GM23338 (cell line): ENCODE results near the gene SAMD8. TPM values are rescaled to one million over a fixed set of nuclear protein-coding genes. Genes with fewer than 3 reads are reported as not detected.

Experiments
- ATAC-seq: fragments of 200-7000 bp; cut with Tn5 transposase; 3 replicates; pipeline ENCODE4 v1.9.1; 2020
- DNase-seq: peaks from one replicate; pipeline ENCODE4 v3.0.0-alpha.2; 2015; ENCODE audit warnings: low spot score
- H2AFZ ChIP-seq: fragments of 200-600 bp; sonication (generic); 2 replicates; pipeline ENCODE4 v1.8.0; 2016; ENCODE audit warnings: antibody characterized with exemption, mild to moderate bottlenecking, moderate library complexity
- H3F3A ChIP-seq: fragments of 200-600 bp; sonication (generic); replicated peaks from 2 replicates; pipeline ENCODE4 v1.8.0; 2017; ENCODE audit warnings: antibody characterized with exemption, mixed run types, low read depth
- H3K27ac ChIP-seq: fragments of 200-600 bp; sonication (generic); 2 replicates; pipeline ENCODE4 v1.6.1; 2016; ENCODE audit warnings: low read depth
- H3K27me3 ChIP-seq: fragments of 200-600 bp; sonication (generic); 2 replicates; pipeline ENCODE4 v1.8.0; 2016; ENCODE audit warnings: mild to moderate bottlenecking, mixed run types, moderate library complexity; ENCODE audit not compliant: insufficient read depth
- H3K36me3 ChIP-seq: fragments of 200-600 bp; sonication (generic); 2 replicates; pipeline ENCODE4 v1.8.0; 2016; ENCODE audit warnings: mild to moderate bottlenecking; ENCODE audit not compliant: insufficient read depth
- H3K4me1 ChIP-seq: fragments of 200-600 bp; sonication (generic); 2 replicates; pipeline ENCODE4 v1.8.0; 2016; ENCODE audit warnings: mild to moderate bottlenecking, moderate library complexity; ENCODE audit not compliant: insufficient read depth
- H3K4me2 ChIP-seq: fragments of 200-600 bp; sonication (generic); 2 replicates; pipeline ENCODE4 v1.7.1; 2017; ENCODE audit warnings: mixed run types
- H3K4me3 ChIP-seq: fragments of 200-600 bp; sonication (generic); 2 replicates; pipeline ENCODE4 v1.6.1; 2016; ENCODE audit warnings: mixed run types
- H3K79me2 ChIP-seq: fragments of 200-600 bp; sonication (generic); replicated peaks from 2 replicates; pipeline ENCODE4 v1.8.0; 2017; ENCODE audit warnings: mild to moderate bottlenecking; ENCODE audit not compliant: insufficient read depth
- H3K9me2 ChIP-seq: fragments of 200-600 bp; sonication (generic); 2 replicates; pipeline ENCODE4 v1.8.0; 2017; ENCODE audit not compliant: insufficient read depth
- H4K20me1 ChIP-seq: fragments of 200-600 bp; sonication (generic); replicated peaks from 2 replicates; pipeline ENCODE4 v1.8.0; 2017; ENCODE audit warnings: mild to moderate bottlenecking; ENCODE audit not compliant: insufficient read depth
- H3K27ac Mint-ChIP-seq: 2 replicates; pipeline ENCODE4 v1.8.0; 2020; ENCODE audit warnings: inconsistent platforms, mild to moderate bottlenecking, moderate library complexity, mixed read lengths
- H3K27me3 Mint-ChIP-seq: 3 replicates; pipeline ENCODE4 v1.8.0; 2022; ENCODE audit warnings: low read depth, mild to moderate bottlenecking, moderate library complexity, mixed read lengths, inconsistent platforms; ENCODE audit not compliant: insufficient read depth, poor library complexity
- H3K36me3 Mint-ChIP-seq: 3 replicates; pipeline ENCODE4 v1.8.0; 2021; ENCODE audit warnings: low read depth, mild to moderate bottlenecking, inconsistent platforms, moderate library complexity, mixed read lengths
- H3K4me1 Mint-ChIP-seq: 3 replicates; pipeline ENCODE4 v1.8.0; 2020; ENCODE audit warnings: mild to moderate bottlenecking, inconsistent platforms, mixed read lengths
- H3K4me3 Mint-ChIP-seq: 3 replicates; pipeline ENCODE4 v1.8.0; 2021; ENCODE audit warnings: moderate library complexity, mild to moderate bottlenecking, inconsistent platforms, mixed read lengths
- H3K9me3 Mint-ChIP-seq: 3 replicates; pipeline ENCODE4 v1.8.0; 2020; ENCODE audit warnings: moderate library complexity, mild to moderate bottlenecking, inconsistent platforms, mixed read lengths
- CREB1 ChIP-seq: fragments of 250-450 bp; sonication (Bioruptor Pico); IDR thresholded peaks from 2 replicates; pipeline ENCODE4 v1.5.0; 2020; ENCODE audit warnings: low read depth, mild to moderate bottlenecking, moderate library complexity
- EZH2 ChIP-seq: fragments of 200-600 bp; sonication (generic); IDR thresholded peaks from one replicate; pipeline ENCODE4 v1.8.0; 2017; ENCODE audit warnings: antibody characterized with exemption, mild to moderate bottlenecking, low read depth; ENCODE audit not compliant: unreplicated experiment
- EZH2phosphoT487 ChIP-seq: fragments of 200-600 bp; sonication (generic); IDR thresholded peaks from one replicate; pipeline ENCODE4 v1.8.1; 2018; ENCODE audit warnings: antibody characterized with exemption; ENCODE audit not compliant: unreplicated experiment
- JUNB ChIP-seq: IDR thresholded peaks from one replicate; pipeline ENCODE4 v1.6.1; 2016; ENCODE audit warnings: antibody characterized with exemption; ENCODE audit not compliant: unreplicated experiment
- NANOG ChIP-seq: IDR thresholded peaks from 2 replicates; pipeline ENCODE4 v1.6.1; 2016; ENCODE audit warnings: antibody characterized with exemption, borderline replicate concordance
- POLR2AphosphoS5 ChIP-seq: IDR thresholded peaks from 2 replicates; pipeline ENCODE4 v1.6.1; 2016; ENCODE audit warnings: antibody characterized with exemption, low read depth
- STAT1 ChIP-seq: IDR thresholded peaks from one replicate; pipeline ENCODE4 v1.6.1; 2016; ENCODE audit warnings: antibody characterized with exemption; ENCODE audit not compliant: unreplicated experiment
- ZNF114 ChIP-seq: fragments of 250-450 bp; sonication (Bioruptor Pico); IDR thresholded peaks from 2 replicates; pipeline ENCODE4 v1.5.0; 2020; ENCODE audit warnings: mild to moderate bottlenecking, moderate library complexity
- ZNF331 ChIP-seq: fragments of 250-450 bp; sonication (Bioruptor Pico); IDR thresholded peaks from 2 replicates; pipeline ENCODE4 v1.5.0; 2020; ENCODE audit warnings: low read depth, mild to moderate bottlenecking, moderate library complexity
- polyA plus RNA-seq: library from polyadenylated mRNA; unstranded; fragments of >200 nt; fragmentation: Nextera tagmentation; extraction: Ambion mirVana; gene quantifications from 2 replicates; pipeline ENCODE4 v1.2.1, GENCODE V29; 2016
- total RNA-seq: library from RNA; depleted of rRNA; stranded (reverse); fragments of >200 nt; shearing (Covaris generic); gene quantifications from 2 replicates; pipeline ENCODE4 v1.2.3, GENCODE V29; 2014
- TF ChIP-seq, protein P1 (sequence below): IDR thresholded peaks from 2 replicates; pipeline ENCODE4 v1.6.1; 2016; ENCODE audit warnings: antibody characterized with exemption
- TF ChIP-seq, protein P2 (sequence below): IDR thresholded peaks from one replicate; pipeline ENCODE4 v1.6.1; 2018; ENCODE audit warnings: antibody characterized with exemption; ENCODE audit not compliant: unreplicated experiment
- TF ChIP-seq, protein P3 (sequence below): fragments of 250-450 bp; sonication (Bioruptor Pico); IDR thresholded peaks from 2 replicates; pipeline ENCODE4 v1.5.0; 2020; ENCODE audit warnings: mild to moderate bottlenecking, moderate library complexity

SAMD8 gene
- total and polyA plus RNA-seq, 2 experiments from 2014 or later = 7.8 to 28.4 TPM

GRCh38 chr10:75089634-75090033 lies 21.8 kb upstream of the SAMD8 start:
- Histone ChIP-seq H2AFZ (no peak overlapping the region), H3K4me3 (no peak overlapping the region), H3F3A (no peaks in the 10 kb centered on the region), H4K20me1 (no peaks in the 10 kb centered on the region), H3K9me2 (no peaks in the 10 kb centered on the region), H3K79me2 (no peaks in the 10 kb centered on the region), H3K4me2 (no peak overlapping the region), H3K4me1 (peaks cover 15% of the 10 kb centered on the region; the same call in 1 of the 2 replicates), H3K27me3 (no peaks in the 10 kb centered on the region), H3K36me3 (no peaks in the 10 kb centered on the region), H3K27ac (no peak overlapping the region)
- Mint-ChIP-seq H3K4me1 (peaks cover 26% of the 10 kb centered on the region), H3K9me3 (no peaks in the 10 kb centered on the region; the same call in 2 of the 3 replicates), H3K27me3 (peaks cover 7% of the 10 kb centered on the region), H3K4me3 (no peak overlapping the region), H3K27ac (no peak overlapping the region), H3K36me3 (no peaks in the 10 kb centered on the region)
- ATAC-seq (no peak), DNase-seq (no peak)
- no peak for TF ChIP-seq STAT1
- TF ChIP-seq EZH2phosphoT487 = no peak

GRCh38 chr10:75091146-75091545 lies 20.3 kb upstream of the SAMD8 start:
- Mint-ChIP-seq H3K4me1 (peaks cover 20% of the 10 kb centered on the region), H3K4me3 (no peak overlapping the region)

More at GRCh38 chr10:75091146-75091545, 20.3 kb upstream of the SAMD8 start:
- Mint-ChIP-seq H3K27ac (no peak overlapping the region), H3K36me3 (no peaks in the 10 kb centered on the region), H3K27me3 (peaks cover 7% of the 10 kb centered on the region), H3K9me3 (no peaks in the 10 kb centered on the region; the same call in 2 of the 3 replicates)
- no peak for DNase-seq
- Histone ChIP-seq H3K9me2 (no peaks in the 10 kb centered on the region), H3K4me3 (no peak overlapping the region), H3K27me3 (no peaks in the 10 kb centered on the region), H4K20me1 (no peaks in the 10 kb centered on the region), H3F3A (no peaks in the 10 kb centered on the region), H3K27ac (no peak overlapping the region), H3K4me1 (peaks cover 12% of the 10 kb centered on the region; the same call in 1 of the 2 replicates), H3K79me2 (no peaks in the 10 kb centered on the region), H3K4me2 (no peak overlapping the region), H2AFZ (0 out of 2 replicates have a peak overlapping the region, but pooled peaks have one; percentile 28), H3K36me3 (no peaks in the 10 kb centered on the region)
- no peak for TF ChIP-seq ZNF114 (CRISPR knock-in tag)
- TF ChIP-seq STAT1 = no peak
- no peak for TF ChIP-seq EZH2phosphoT487
- no peak for TF ChIP-seq NANOG
- TF ChIP-seq, protein P1, sequence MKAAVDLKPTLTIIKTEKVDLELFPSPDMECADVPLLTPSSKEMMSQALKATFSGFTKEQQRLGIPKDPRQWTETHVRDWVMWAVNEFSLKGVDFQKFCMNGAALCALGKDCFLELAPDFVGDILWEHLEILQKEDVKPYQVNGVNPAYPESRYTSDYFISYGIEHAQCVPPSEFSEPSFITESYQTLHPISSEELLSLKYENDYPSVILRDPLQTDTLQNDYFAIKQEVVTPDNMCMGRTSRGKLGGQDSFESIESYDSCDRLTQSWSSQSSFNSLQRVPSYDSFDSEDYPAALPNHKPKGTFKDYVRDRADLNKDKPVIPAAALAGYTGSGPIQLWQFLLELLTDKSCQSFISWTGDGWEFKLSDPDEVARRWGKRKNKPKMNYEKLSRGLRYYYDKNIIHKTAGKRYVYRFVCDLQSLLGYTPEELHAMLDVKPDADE = no peak
- TF ChIP-seq CREB1 (CRISPR knock-in tag) = no peak
- TF ChIP-seq, protein P2, sequence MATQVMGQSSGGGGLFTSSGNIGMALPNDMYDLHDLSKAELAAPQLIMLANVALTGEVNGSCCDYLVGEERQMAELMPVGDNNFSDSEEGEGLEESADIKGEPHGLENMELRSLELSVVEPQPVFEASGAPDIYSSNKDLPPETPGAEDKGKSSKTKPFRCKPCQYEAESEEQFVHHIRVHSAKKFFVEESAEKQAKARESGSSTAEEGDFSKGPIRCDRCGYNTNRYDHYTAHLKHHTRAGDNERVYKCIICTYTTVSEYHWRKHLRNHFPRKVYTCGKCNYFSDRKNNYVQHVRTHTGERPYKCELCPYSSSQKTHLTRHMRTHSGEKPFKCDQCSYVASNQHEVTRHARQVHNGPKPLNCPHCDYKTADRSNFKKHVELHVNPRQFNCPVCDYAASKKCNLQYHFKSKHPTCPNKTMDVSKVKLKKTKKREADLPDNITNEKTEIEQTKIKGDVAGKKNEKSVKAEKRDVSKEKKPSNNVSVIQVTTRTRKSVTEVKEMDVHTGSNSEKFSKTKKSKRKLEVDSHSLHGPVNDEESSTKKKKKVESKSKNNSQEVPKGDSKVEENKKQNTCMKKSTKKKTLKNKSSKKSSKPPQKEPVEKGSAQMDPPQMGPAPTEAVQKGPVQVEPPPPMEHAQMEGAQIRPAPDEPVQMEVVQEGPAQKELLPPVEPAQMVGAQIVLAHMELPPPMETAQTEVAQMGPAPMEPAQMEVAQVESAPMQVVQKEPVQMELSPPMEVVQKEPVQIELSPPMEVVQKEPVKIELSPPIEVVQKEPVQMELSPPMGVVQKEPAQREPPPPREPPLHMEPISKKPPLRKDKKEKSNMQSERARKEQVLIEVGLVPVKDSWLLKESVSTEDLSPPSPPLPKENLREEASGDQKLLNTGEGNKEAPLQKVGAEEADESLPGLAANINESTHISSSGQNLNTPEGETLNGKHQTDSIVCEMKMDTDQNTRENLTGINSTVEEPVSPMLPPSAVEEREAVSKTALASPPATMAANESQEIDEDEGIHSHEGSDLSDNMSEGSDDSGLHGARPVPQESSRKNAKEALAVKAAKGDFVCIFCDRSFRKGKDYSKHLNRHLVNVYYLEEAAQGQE = no peak
- TF ChIP-seq ZNF331 (CRISPR knock-in tag) = no peak
- no peak for TF ChIP-seq POLR2AphosphoS5
- TF ChIP-seq EZH2 = no peak
- no peak for TF ChIP-seq JUNB
- TF ChIP-seq, protein P3, sequence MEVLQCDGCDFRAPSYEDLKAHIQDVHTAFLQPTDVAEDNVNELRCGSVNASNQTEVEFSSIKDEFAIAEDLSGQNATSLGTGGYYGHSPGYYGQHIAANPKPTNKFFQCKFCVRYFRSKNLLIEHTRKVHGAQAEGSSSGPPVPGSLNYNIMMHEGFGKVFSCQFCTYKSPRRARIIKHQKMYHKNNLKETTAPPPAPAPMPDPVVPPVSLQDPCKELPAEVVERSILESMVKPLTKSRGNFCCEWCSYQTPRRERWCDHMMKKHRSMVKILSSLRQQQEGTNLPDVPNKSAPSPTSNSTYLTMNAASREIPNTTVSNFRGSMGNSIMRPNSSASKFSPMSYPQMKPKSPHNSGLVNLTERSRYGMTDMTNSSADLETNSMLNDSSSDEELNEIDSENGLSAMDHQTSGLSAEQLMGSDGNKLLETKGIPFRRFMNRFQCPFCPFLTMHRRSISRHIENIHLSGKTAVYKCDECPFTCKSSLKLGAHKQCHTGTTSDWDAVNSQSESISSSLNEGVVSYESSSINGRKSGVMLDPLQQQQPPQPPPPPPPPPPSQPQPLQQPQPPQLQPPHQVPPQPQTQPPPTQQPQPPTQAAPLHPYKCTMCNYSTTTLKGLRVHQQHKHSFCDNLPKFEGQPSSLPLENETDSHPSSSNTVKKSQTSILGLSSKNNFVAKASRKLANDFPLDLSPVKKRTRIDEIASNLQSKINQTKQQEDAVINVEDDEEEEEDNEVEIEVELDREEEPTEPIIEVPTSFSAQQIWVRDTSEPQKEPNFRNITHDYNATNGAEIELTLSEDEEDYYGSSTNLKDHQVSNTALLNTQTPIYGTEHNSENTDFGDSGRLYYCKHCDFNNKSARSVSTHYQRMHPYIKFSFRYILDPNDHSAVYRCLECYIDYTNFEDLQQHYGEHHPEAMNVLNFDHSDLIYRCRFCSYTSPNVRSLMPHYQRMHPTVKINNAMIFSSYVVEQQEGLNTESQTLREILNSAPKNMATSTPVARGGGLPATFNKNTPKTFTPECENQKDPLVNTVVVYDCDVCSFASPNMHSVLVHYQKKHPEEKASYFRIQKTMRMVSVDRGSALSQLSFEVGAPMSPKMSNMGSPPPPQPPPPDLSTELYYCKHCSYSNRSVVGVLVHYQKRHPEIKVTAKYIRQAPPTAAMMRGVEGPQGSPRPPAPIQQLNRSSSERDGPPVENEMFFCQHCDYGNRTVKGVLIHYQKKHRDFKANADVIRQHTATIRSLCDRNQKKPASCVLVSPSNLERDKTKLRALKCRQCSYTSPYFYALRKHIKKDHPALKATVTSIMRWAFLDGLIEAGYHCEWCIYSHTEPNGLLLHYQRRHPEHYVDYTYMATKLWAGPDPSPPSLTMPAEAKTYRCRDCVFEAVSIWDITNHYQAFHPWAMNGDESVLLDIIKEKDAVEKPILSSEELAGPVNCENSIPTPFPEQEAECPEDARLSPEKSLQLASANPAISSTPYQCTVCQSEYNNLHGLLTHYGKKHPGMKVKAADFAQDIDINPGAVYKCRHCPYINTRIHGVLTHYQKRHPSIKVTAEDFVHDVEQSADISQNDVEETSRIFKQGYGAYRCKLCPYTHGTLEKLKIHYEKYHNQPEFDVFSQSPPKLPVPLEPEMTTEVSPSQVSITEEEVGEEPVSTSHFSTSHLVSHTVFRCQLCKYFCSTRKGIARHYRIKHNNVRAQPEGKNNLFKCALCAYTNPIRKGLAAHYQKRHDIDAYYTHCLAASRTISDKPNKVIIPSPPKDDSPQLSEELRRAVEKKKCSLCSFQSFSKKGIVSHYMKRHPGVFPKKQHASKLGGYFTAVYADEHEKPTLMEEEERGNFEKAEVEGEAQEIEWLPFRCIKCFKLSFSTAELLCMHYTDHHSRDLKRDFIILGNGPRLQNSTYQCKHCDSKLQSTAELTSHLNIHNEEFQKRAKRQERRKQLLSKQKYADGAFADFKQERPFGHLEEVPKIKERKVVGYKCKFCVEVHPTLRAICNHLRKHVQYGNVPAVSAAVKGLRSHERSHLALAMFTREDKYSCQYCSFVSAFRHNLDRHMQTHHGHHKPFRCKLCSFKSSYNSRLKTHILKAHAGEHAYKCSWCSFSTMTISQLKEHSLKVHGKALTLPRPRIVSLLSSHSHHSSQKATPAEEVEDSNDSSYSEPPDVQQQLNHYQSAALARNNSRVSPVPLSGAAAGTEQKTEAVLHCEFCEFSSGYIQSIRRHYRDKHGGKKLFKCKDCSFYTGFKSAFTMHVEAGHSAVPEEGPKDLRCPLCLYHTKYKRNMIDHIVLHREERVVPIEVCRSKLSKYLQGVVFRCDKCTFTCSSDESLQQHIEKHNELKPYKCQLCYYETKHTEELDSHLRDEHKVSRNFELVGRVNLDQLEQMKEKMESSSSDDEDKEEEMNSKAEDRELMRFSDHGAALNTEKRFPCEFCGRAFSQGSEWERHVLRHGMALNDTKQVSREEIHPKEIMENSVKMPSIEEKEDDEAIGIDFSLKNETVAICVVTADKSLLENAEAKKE (CRISPR knock-in tag) = no peak
- ATAC-seq = no peak
